Hepatocyte (in vitro differentiated cells): ENCODE data around the gene ARID4B. TPM values are rescaled to one million over a fixed set of nuclear protein-coding genes. Genes with fewer than 3 reads are reported as not detected.
"Not testable (repeated sequence)": the region's sequence is repeated elsewhere in the genome, so short reads cannot be mapped to it uniquely, and the experiment has no call there.

ENCODE experiments used
- DNase-seq: peaks from one replicate; pipeline ENCODE4 v3.0.0-alpha.2; 2016; ENCODE audit warnings: low spot score
- H2AFZ ChIP-seq: fragments of 200-600 bp; sonication (generic); 2 replicates; pipeline ENCODE4 v1.6.0; 2016; ENCODE audit warnings: antibody characterized with exemption, mild to moderate bottlenecking
- H3K27ac ChIP-seq: fragments of 200-600 bp; sonication (generic); 2 replicates; pipeline ENCODE4 v1.5.1; 2016; ENCODE audit warnings: mild to moderate bottlenecking
- H3K27me3 ChIP-seq: fragments of 200-600 bp; sonication (generic); 2 replicates; pipeline ENCODE4 v1.6.1; 2016
- H3K36me3 ChIP-seq: fragments of 200-600 bp; sonication (generic); replicated peaks from 2 replicates; pipeline ENCODE4 v1.5.1; 2016; ENCODE audit warnings: low read depth; ENCODE audit not compliant: insufficient read depth
- H3K4me1 ChIP-seq: fragments of 200-600 bp; sonication (generic); 2 replicates; pipeline ENCODE4 v1.5.1; 2016; ENCODE audit warnings: mild to moderate bottlenecking, moderate library complexity; ENCODE audit not compliant: insufficient read depth
- H3K4me2 ChIP-seq: fragments of 200-600 bp; sonication (generic); 2 replicates; pipeline ENCODE4 v1.6.0; 2016
- H3K4me3 ChIP-seq: fragments of 200-600 bp; sonication (generic); 2 replicates; pipeline ENCODE4 v1.5.1; 2016; ENCODE audit warnings: mild to moderate bottlenecking
- H3K79me2 ChIP-seq: fragments of 200-600 bp; sonication (generic); 2 replicates; pipeline ENCODE4 v1.6.0; 2017; ENCODE audit warnings: mild to moderate bottlenecking
- H3K9me2 ChIP-seq: fragments of 200-600 bp; sonication (generic); replicated peaks from 2 replicates; pipeline ENCODE4 v1.6.0; 2017; ENCODE audit warnings: mild to moderate bottlenecking; ENCODE audit not compliant: insufficient read depth
- H3K9me3 ChIP-seq: fragments of 200-600 bp; sonication (generic); 2 replicates; pipeline ENCODE4 v1.5.1; 2016; ENCODE audit warnings: low read depth, mild to moderate bottlenecking
- H4K20me1 ChIP-seq: fragments of 200-600 bp; sonication (generic); 2 replicates; pipeline ENCODE4 v1.6.0; 2016; ENCODE audit warnings: mild to moderate bottlenecking; ENCODE audit not compliant: insufficient read depth, poor library complexity, severe bottlenecking
- CTCF ChIP-seq: fragments of 200-600 bp; sonication (generic); IDR thresholded peaks from 2 replicates; pipeline ENCODE4 v1.5.1; 2016; ENCODE audit warnings: antibody characterized with exemption, mild to moderate bottlenecking; ENCODE audit not compliant: poor library complexity
- EZH2 ChIP-seq: fragments of 200-600 bp; sonication (generic); IDR thresholded peaks from 2 replicates; pipeline ENCODE4 v1.6.1; 2016; ENCODE audit warnings: antibody characterized with exemption, mild to moderate bottlenecking, borderline replicate concordance
- EZH2phosphoT487 ChIP-seq: fragments of 200-600 bp; sonication (generic); IDR thresholded peaks from one replicate; pipeline ENCODE4 v1.6.1; 2018; ENCODE audit warnings: antibody characterized with exemption, mild to moderate bottlenecking, low read depth, moderate library complexity; ENCODE audit not compliant: unreplicated experiment, severe bottlenecking
- WGBS: methylation state at CpG from one replicate; pipeline ENCODE4 v1.1.6; 2016; ENCODE audit warnings: low lambda C conversion rate; ENCODE audit errors: missing lambda C conversion rate; 5-methylcytosine and 5-hydroxymethylcytosine counted together
- polyA plus RNA-seq: library from polyadenylated mRNA; unstranded; fragments of >200 nt; fragmentation: Nextera tagmentation; extraction: Ambion mirVana; gene quantifications from 2 replicates; pipeline ENCODE4 v1.2.1, GENCODE V29; 2016
- total RNA-seq: library from RNA; depleted of rRNA; stranded (reverse); fragments of >200 nt; gene quantifications from 2 replicates; pipeline ENCODE4 v1.2.3, GENCODE V29; 2014

The ARID4B gene
- total and polyA plus RNA-seq, 2 experiments from 2014 or later: 29.4 to 35.0 TPM

- Histone ChIP-seq H3K4me2 (peak overlapping the region; percentile 59), H3K4me3 (no peak overlapping the region), H3K9me2 (no peaks in the 10 kb centered on the region), H3K4me1 (peaks cover 13% of the 10 kb centered on the region), H3K9me3 (no peaks in the 10 kb centered on the region), H2AFZ (no peak overlapping the region), H3K27ac (peak overlapping the region; percentile 17), H3K79me2 (peaks cover 86% of the 10 kb centered on the region), H3K27me3 (no peaks in the 10 kb centered on the region), H3K36me3 (no peaks in the 10 kb centered on the region), H4K20me1 (peaks cover 83% of the 10 kb centered on the region)
- TF ChIP-seq EZH2phosphoT487 (no peak), CTCF (no peak), EZH2 (no peak)
- DNase-seq: no peak
- 85% methylated on average over 6 of the region's 6 CpGs for WGBS
Observed at GRCh38 chr1:235313262-235313661, 14.7 kb downstream of the ARID4B start.

GRCh38 chr1:235309206-235309605 lies 18.8 kb downstream of the ARID4B start:
- H3K4me3 ChIP-seq, H3K36me3 ChIP-seq, DNase-seq, H3K27me3 ChIP-seq, H3K27ac ChIP-seq, H3K9me2 ChIP-seq, H2AFZ ChIP-seq, H3K9me3 ChIP-seq, H3K4me2 ChIP-seq: not testable (repeated sequence)
- H3K4me1 ChIP-seq: peaks cover 23% of the 10 kb centered on the region
- peaks cover 81% of the 10 kb centered on the region for H4K20me1 ChIP-seq
- WGBS: no CpG with 5 or more reads among the region's 32 CpGs
- H3K79me2 ChIP-seq: peaks cover 86% of the 10 kb centered on the region

- H4K20me1 ChIP-seq: peaks cover 81% of the 10 kb centered on the region
- WGBS: 86% methylated on average over 7 of the region's 7 CpGs
- H3K27ac ChIP-seq: no peak overlapping the region
- no peaks in the 10 kb centered on the region for H3K36me3 ChIP-seq
- no peaks in the 10 kb centered on the region for H3K27me3 ChIP-seq
- TF ChIP-seq EZH2phosphoT487 (no peak), EZH2 (no peak), CTCF (no peak)
- H3K79me2 ChIP-seq: peaks cover 86% of the 10 kb centered on the region
- H3K9me2 ChIP-seq: no peaks in the 10 kb centered on the region
- DNase-seq: no peak
- peaks cover 10% of the 10 kb centered on the region for H3K4me1 ChIP-seq
- H3K9me3 ChIP-seq: no peaks in the 10 kb centered on the region
- no peak overlapping the region for H3K4me3 ChIP-seq
- no peak overlapping the region for H3K4me2 ChIP-seq
- no peak overlapping the region for H2AFZ ChIP-seq
Observed at GRCh38 chr1:235307158-235308124, 20.5 kb downstream of the ARID4B start.
